Measurements from ENCODE around the gene ZNF266.

The ZNF266 gene

GRCh38 chr19:9435279-9436268, at the start of gene ZNF266:
TSS of gene ZNF266 (minus strand) at chr19:9435573. CDS start at chr19:9420089, 15,484 bp downstream.
- TF ChIP-seq, protein P1, sequence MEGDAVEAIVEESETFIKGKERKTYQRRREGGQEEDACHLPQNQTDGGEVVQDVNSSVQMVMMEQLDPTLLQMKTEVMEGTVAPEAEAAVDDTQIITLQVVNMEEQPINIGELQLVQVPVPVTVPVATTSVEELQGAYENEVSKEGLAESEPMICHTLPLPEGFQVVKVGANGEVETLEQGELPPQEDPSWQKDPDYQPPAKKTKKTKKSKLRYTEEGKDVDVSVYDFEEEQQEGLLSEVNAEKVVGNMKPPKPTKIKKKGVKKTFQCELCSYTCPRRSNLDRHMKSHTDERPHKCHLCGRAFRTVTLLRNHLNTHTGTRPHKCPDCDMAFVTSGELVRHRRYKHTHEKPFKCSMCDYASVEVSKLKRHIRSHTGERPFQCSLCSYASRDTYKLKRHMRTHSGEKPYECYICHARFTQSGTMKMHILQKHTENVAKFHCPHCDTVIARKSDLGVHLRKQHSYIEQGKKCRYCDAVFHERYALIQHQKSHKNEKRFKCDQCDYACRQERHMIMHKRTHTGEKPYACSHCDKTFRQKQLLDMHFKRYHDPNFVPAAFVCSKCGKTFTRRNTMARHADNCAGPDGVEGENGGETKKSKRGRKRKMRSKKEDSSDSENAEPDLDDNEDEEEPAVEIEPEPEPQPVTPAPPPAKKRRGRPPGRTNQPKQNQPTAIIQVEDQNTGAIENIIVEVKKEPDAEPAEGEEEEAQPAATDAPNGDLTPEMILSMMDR (IDR thresholded peaks at IDR 0.05; ENCODE audit: low read depth, low read length), result peak; percentile 77
- H3K4me3 ChIP-seq (ENCODE audit: low read depth, low read length), result peak within 1 kb of the TSS; percentile 79

- TF ChIP-seq, protein P1 (IDR thresholded peaks at IDR 0.05; ENCODE audit: low read depth, low read length), result no peak
- no peak overlapping the region for H3K4me3 ChIP-seq (ENCODE audit: low read depth, low read length)
Measured at GRCh38 chr19:9485140-9485539, 49.8 kb upstream of the ZNF266 start.

GRCh38 chr19:9474975-9475374, 39.6 kb upstream of the ZNF266 start:
- no peak overlapping the region for H3K4me3 ChIP-seq (ENCODE audit: low read depth, low read length)
- TF ChIP-seq, protein P1 (IDR thresholded peaks at IDR 0.05; ENCODE audit: low read depth, low read length), result no peak

- TF ChIP-seq, protein P1 (IDR thresholded peaks at IDR 0.05; ENCODE audit: low read depth, low read length), result no peak
- H3K4me3 ChIP-seq (ENCODE audit: low read depth, low read length), result no peak overlapping the region
Measured at GRCh38 chr19:9467161-9467560, 31.8 kb upstream of the ZNF266 start.

GRCh38 chr19:9461938-9462337, 26.6 kb upstream of the ZNF266 start:
- no peak overlapping the region for H3K4me3 ChIP-seq (ENCODE audit: low read depth, low read length)
- TF ChIP-seq, protein P1 (IDR thresholded peaks at IDR 0.05; ENCODE audit: low read depth, low read length), result no peak

DNA sequence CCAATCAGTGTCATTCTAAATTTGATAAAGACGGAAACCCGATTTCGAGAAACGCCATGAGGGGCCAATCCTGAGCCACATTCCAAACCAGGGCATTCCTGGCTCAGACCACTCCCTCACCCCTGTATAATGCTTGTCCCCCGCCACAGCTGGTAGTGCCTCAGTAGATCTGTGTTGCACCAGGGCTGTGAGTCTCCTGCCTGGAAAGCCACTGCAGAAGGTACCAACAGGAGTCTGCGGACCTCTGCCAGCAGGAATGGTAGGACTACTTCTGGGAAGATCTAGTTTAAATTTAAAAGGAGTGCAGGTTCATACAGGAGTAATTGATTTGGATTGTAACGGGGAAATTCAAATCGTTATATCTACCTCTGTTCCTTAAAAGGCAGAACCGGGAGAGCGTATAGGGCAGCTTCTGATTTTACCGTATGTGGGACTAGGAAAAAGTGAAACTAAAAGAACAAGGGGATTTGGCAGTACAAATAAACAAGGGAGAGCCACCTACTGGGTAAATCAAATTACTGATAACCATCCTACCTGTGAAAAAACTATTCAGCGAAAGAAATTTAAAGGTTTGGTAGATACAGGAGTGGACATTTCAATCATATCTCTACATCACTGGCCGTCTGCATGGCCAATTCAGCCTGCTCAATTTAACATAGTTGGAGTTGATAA, 20.8 kb upstream of the ZNF266 start:
- TF ChIP-seq, protein P1 (IDR thresholded peaks at IDR 0.05; ENCODE audit: low read depth, low read length), result no peak
- no peak overlapping the region for H3K4me3 ChIP-seq (ENCODE audit: low read depth, low read length)

- TF ChIP-seq, protein P1 (IDR thresholded peaks at IDR 0.05; ENCODE audit: low read depth, low read length), result no peak
- H3K4me3 ChIP-seq (ENCODE audit: low read depth, low read length), result no peak overlapping the region
Measured at GRCh38 chr19:9453953-9454352, 18.6 kb upstream of the ZNF266 start.
